Trophoblast cell (in vitro differentiated cells and primary cell): ENCODE measurements around the gene RNU1-3.
"Not testable (repeated sequence)": the region's sequence is repeated elsewhere in the genome, so short reads cannot be mapped to it uniquely, and the experiment has no call there.

ENCODE experiments used
- DNase-seq, 2 donors: peaks; one replicate each; pipeline ENCODE4 v3.0.0-alpha.2; 2016
- H2AFZ ChIP-seq: 2 replicates; pipeline ENCODE4 v1.6.1; 2013; ENCODE audit warnings: low read length, moderate library complexity, mild to moderate bottlenecking; ENCODE audit not compliant: insufficient read depth, poor library complexity
- H2AK5ac ChIP-seq: 2 replicates; pipeline ENCODE4 v1.6.1; 2013; ENCODE audit warnings: mild to moderate bottlenecking, low read length
- H2BK120ac ChIP-seq: 2 replicates; pipeline ENCODE4 v1.6.1; 2013; ENCODE audit warnings: low read length, mild to moderate bottlenecking, moderate library complexity; ENCODE audit not compliant: insufficient read depth, poor library complexity
- H2BK12ac ChIP-seq: 2 replicates; pipeline ENCODE4 v1.6.1; 2013; ENCODE audit warnings: mild to moderate bottlenecking, low read length, moderate library complexity
- H2BK5ac ChIP-seq: 2 replicates; pipeline ENCODE4 v1.6.1; 2013; ENCODE audit warnings: low read length, low read depth, moderate library complexity, mild to moderate bottlenecking; ENCODE audit not compliant: poor library complexity
- H3K14ac ChIP-seq: 2 replicates; pipeline ENCODE4 v1.6.1; 2013; ENCODE audit warnings: mild to moderate bottlenecking, low read length
- H3K18ac ChIP-seq: 2 replicates; pipeline ENCODE4 v1.6.1; 2013; ENCODE audit warnings: mild to moderate bottlenecking, low read length
- H3K23ac ChIP-seq: 2 replicates; pipeline ENCODE4 v1.6.1; 2013; ENCODE audit warnings: low read length
- H3K27ac ChIP-seq: 2 replicates; pipeline ENCODE4 v1.5.1; 2013; ENCODE audit warnings: low read depth, mild to moderate bottlenecking, inconsistent platforms, low read length, moderate library complexity
- H3K27me3 ChIP-seq: 2 replicates; pipeline ENCODE4 v1.6.1; 2013; ENCODE audit warnings: inconsistent platforms, mild to moderate bottlenecking, low read length, moderate library complexity; ENCODE audit not compliant: insufficient read depth
- H3K36me3 ChIP-seq, 2 experiments: 1 replicate in 1 of 2; 2 replicates in 1 of 2; pipeline ENCODE4 v1.6.1; 2013; ENCODE audit warnings: low read length in 2 of 2, mild to moderate bottlenecking in 2 of 2, moderate library complexity in 1 of 2; ENCODE audit not compliant: insufficient read depth in 2 of 2, control insufficient read depth in 1 of 2
- H3K4ac ChIP-seq: 2 replicates; pipeline ENCODE4 v1.6.1; 2013; ENCODE audit warnings: low read depth, mild to moderate bottlenecking, low read length, moderate library complexity
- H3K4me1 ChIP-seq, 2 experiments: 1 replicate in 1 of 2; 2 replicates in 1 of 2; pipeline ENCODE4 v1.6.1; 2013; ENCODE audit warnings: low read length in 2 of 2, mild to moderate bottlenecking in 2 of 2, moderate library complexity in 1 of 2; ENCODE audit not compliant: insufficient read depth in 2 of 2, control insufficient read depth in 1 of 2
- H3K4me2 ChIP-seq: 2 replicates; pipeline ENCODE4 v1.6.1; 2013; ENCODE audit warnings: inconsistent platforms, mild to moderate bottlenecking, low read length, moderate library complexity
- H3K4me3 ChIP-seq: 2 replicates; pipeline ENCODE4 v1.5.1; 2013; ENCODE audit warnings: mild to moderate bottlenecking, low read depth, low read length, inconsistent platforms
- H3K79me1 ChIP-seq: one replicate; pipeline ENCODE4 v1.6.1; 2013; ENCODE audit warnings: low read length
- H3K79me2 ChIP-seq: 2 replicates; pipeline ENCODE4 v1.6.1; 2013; ENCODE audit warnings: low read length, mild to moderate bottlenecking; ENCODE audit not compliant: control insufficient read depth, insufficient read depth, poor library complexity
- H3K9ac ChIP-seq: 2 replicates; pipeline ENCODE4 v1.6.1; 2013; ENCODE audit warnings: mild to moderate bottlenecking, low read length
- H3K9me3 ChIP-seq: 2 replicates; pipeline ENCODE4 v1.6.1; 2013; ENCODE audit warnings: low read depth, mild to moderate bottlenecking, control low read depth, inconsistent platforms, low read length; ENCODE audit not compliant: insufficient read depth
- H4K12ac ChIP-seq: 2 replicates; pipeline ENCODE4 v1.6.1; 2013; ENCODE audit warnings: low read depth, mild to moderate bottlenecking, low read length, moderate library complexity
- H4K8ac ChIP-seq: 2 replicates; pipeline ENCODE4 v1.6.1; 2013; ENCODE audit warnings: low read depth, mild to moderate bottlenecking, low read length, moderate library complexity
- H4K91ac ChIP-seq: one replicate; pipeline ENCODE4 v1.6.1; 2013; ENCODE audit warnings: low read depth, mild to moderate bottlenecking, low read length, moderate library complexity
- WGBS: extraction: QIAGEN DNeasy Blood & Tissue Kit; methylation state at CpG from one replicate; pipeline ENCODE4 v1.1.7; 2013; ENCODE audit warnings: missing lambda C conversion rate; ENCODE audit not compliant: insufficient read length, insufficient coverage; ENCODE audit errors: extremely low coverage; 5-methylcytosine and 5-hydroxymethylcytosine counted together

RNU1-3 gene

GRCh38 chr1:16694308-16694702, 27.6 kb upstream of the RNU1-3 start:
- WGBS: no CpG with 5 or more reads among the region's 16 CpGs
- H4K12ac ChIP-seq, H3K4me2 ChIP-seq, H3K14ac ChIP-seq, H2BK120ac ChIP-seq, H3K9me3 ChIP-seq, H4K8ac ChIP-seq, DNase-seq, H2BK5ac ChIP-seq, H4K91ac ChIP-seq, H3K27me3 ChIP-seq, H3K79me1 ChIP-seq, H2BK12ac ChIP-seq, H2AFZ ChIP-seq, H3K36me3 ChIP-seq, H3K18ac ChIP-seq, H2AK5ac ChIP-seq, H3K79me2 ChIP-seq, H3K9ac ChIP-seq, H3K4ac ChIP-seq, H3K23ac ChIP-seq, H3K27ac ChIP-seq, H3K4me1 ChIP-seq, H3K4me3 ChIP-seq: not testable (repeated sequence)

- not testable (repeated sequence) for H4K12ac ChIP-seq, H2BK5ac ChIP-seq, H4K8ac ChIP-seq, H3K79me2 ChIP-seq, H3K4me1 ChIP-seq, H4K91ac ChIP-seq, H3K4ac ChIP-seq, H3K9me3 ChIP-seq, H2BK120ac ChIP-seq, H3K4me2 ChIP-seq, H3K36me3 ChIP-seq, H2AFZ ChIP-seq, H3K79me1 ChIP-seq, H3K27ac ChIP-seq, H3K4me3 ChIP-seq, H2BK12ac ChIP-seq, H3K14ac ChIP-seq, H3K23ac ChIP-seq, H3K18ac ChIP-seq, H3K9ac ChIP-seq, H3K27me3 ChIP-seq, DNase-seq, H2AK5ac ChIP-seq
- no CpG with 5 or more reads among the region's 96 CpGs for WGBS
Observed at GRCh38 chr1:16693449-16694307, 26.9 kb upstream of the RNU1-3 start.

GRCh38 chr1:16692717-16693448, 26.1 kb upstream of the RNU1-3 start:
- H2BK5ac ChIP-seq, H4K8ac ChIP-seq, H3K9ac ChIP-seq, H3K4ac ChIP-seq, H3K18ac ChIP-seq, H3K79me1 ChIP-seq, H2BK12ac ChIP-seq, H2BK120ac ChIP-seq, H3K36me3 ChIP-seq, H2AK5ac ChIP-seq, H3K27me3 ChIP-seq, H3K4me2 ChIP-seq, H4K12ac ChIP-seq, H3K23ac ChIP-seq, H3K79me2 ChIP-seq, DNase-seq, H2AFZ ChIP-seq, H3K4me1 ChIP-seq, H3K4me3 ChIP-seq, H4K91ac ChIP-seq, H3K14ac ChIP-seq, H3K27ac ChIP-seq, H3K9me3 ChIP-seq: not testable (repeated sequence)
- WGBS: no CpG with 5 or more reads among the region's 79 CpGs

- not testable (repeated sequence) for H2AK5ac ChIP-seq, H2BK120ac ChIP-seq, H3K18ac ChIP-seq, H3K14ac ChIP-seq, H4K91ac ChIP-seq, H3K27ac ChIP-seq, H3K4me1 ChIP-seq, H3K4me2 ChIP-seq, H2BK12ac ChIP-seq, H3K9me3 ChIP-seq, H2AFZ ChIP-seq, H3K79me2 ChIP-seq, H2BK5ac ChIP-seq, H3K9ac ChIP-seq, DNase-seq, H3K4me3 ChIP-seq, H3K23ac ChIP-seq, H4K12ac ChIP-seq, H3K27me3 ChIP-seq, H3K79me1 ChIP-seq, H4K8ac ChIP-seq, H3K4ac ChIP-seq, H3K36me3 ChIP-seq
- WGBS: no CpG with 5 or more reads among the region's 39 CpGs
Observed at GRCh38 chr1:16692283-16692682, 25.5 kb upstream of the RNU1-3 start.
